NCI-H2081 treated with DMSO at 0.1 percent for 48 hours (cell line): ENCODE results near the gene MBNL2.

Experiments
- DNase-seq: peaks from one replicate; lab custom pipeline; 2025; lab: John Stamatoyannopoulos, UW

Gene MBNL2

DNA sequence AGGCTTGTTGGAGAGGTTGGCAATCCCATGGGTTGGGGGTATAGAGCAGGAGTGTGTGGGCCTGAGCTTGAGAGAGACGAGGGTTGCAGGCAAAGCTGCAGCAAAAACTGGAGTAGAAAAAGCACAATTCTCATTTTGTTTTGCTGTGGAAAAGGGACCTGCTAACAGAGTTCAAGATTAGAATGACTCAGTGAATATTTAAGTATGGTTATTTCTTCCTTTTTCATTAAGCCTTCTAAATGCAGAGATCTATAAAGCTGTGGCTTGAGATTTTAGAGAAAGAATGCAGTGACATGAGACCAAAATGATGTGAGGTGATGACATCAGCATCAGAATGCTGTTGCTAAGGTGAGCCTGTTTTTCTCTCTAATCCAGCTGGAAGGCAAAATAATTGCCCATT, 10.8 kb upstream of the MBNL2 start:
- no peak for DNase-seq

DNA sequence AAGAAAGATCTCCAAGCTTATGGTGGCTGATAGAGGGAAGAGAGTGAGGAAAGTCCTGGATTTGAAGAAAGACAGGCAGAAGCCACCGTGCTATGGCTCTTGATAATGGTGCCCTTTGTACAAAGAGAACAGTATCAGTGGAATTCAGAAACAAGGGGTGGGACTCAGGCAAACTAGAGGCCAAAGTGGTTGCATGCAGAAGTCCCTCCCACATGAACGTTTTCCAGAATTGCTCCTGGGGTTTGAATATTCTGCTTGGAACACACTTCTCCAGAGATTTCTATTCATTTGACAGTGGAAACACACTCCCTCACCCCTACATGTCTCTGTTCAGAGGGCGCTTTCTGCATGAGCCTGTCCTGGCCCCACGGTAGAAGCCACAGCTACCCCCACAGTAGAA, 10.1 kb upstream of the MBNL2 start:
- no peak for DNase-seq

DNA sequence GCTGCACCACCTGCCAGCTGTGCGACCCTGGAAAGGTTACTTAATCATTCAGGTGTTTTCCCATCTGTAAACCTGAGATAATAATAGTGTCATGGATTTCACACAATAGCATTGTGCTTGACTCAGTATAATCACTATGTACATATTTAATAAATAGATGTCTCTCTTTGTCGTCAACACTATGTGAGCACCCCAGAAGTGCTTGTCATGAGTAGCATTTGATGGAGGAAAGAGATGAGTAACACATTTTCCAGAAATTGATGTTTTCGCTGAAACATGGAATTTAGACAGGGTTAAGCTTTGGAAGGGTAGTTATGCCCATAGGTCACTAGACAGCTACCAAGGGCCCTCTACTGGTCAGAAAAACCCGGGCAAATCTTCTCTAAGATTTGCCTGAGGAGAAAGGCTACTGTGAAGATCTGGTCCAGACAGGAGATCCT, 9.5 kb upstream of the MBNL2 start:
- no peak for DNase-seq

- DNase-seq, result no peak
Observed at GRCh38 chr13:97214921-97215320, 7.2 kb upstream of the MBNL2 start.

DNA sequence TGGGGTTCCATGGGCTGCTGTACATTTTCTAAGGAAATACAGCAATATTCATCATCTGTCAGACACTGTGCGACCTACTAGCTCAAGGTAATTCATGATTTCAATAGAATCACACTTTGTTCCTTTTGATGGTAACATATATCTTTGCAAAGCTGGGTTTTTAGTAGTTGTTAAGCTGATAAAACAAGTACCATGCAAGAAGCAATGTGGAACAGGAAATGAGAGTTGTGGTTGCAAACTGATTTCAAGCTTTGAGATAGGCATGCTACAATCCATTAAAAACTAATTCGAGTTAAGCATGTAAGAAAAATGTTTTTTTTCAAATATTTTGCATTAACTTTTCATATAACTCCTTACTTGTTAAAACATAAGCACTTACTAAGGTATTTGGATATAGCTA, 6.8 kb upstream of the MBNL2 start:
- no peak for DNase-seq

DNA sequence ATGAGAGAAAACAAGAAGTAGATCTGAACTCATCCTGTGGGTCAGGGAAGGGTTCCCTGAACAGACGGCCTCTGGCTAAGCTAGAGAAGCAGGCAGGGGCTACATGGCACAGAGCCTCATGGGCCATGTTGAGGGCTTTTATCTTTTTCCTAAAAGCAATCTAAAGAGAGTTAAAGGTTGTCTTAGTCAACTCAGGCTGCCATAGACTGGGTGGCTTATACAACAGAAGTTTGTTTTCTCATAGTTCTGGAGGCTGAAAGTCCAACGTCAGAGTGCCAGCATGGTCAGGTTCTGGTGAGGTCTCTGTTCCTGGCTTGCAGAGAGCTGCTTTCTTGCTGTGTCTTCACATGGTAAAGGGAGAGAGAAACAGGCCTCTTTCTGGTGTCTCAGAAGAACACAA, 2.9 kb upstream of the MBNL2 start:
- DNase-seq, result no peak

- DNase-seq, result no peak
Observed at GRCh38 chr13:97220151-97220900, 1.8 kb upstream of the MBNL2 start.

DNA sequence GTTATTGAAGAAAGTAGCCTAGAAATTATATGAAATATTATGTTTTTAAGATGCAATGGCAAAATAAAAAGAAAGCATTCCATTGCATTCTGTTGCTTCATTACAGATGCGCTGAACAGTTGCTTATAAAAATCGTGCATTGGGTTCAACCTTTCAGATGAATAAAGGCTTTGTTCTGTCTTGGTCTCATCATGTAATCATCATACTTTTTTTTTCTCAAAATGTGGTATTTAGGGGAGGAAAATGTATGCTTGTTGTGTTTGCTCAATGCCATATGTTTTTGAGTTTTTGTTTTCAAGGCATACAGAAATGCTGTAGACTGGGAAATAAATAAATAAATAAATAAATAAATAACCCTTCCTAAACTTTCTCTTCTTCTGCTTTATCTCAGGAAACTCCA, 1.1 kb upstream of the MBNL2 start:
- DNase-seq, result no peak

DNA sequence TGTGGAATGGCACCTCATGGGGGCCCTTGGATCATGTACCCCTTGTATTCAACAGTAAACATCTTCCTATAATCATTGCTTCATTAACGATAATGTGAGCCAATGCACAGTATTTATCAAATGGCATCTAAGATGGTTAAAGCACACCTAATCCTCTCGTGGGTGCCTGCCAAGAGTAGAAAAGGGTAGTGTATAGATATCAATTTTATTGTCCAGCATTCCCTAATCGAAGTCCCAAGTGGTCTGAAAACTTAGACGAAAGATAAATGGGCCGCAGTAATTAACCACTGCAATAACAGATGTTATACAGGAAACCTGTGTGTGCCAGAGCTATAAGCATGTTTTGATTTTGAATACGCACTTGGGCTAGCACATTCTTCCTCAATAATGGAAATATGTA, 667 bp upstream of the MBNL2 start:
- DNase-seq, result no peak

- DNase-seq, result no peak
Observed at GRCh38 chr13:97223037-97223710, 1.0 kb downstream of the MBNL2 start.

DNA sequence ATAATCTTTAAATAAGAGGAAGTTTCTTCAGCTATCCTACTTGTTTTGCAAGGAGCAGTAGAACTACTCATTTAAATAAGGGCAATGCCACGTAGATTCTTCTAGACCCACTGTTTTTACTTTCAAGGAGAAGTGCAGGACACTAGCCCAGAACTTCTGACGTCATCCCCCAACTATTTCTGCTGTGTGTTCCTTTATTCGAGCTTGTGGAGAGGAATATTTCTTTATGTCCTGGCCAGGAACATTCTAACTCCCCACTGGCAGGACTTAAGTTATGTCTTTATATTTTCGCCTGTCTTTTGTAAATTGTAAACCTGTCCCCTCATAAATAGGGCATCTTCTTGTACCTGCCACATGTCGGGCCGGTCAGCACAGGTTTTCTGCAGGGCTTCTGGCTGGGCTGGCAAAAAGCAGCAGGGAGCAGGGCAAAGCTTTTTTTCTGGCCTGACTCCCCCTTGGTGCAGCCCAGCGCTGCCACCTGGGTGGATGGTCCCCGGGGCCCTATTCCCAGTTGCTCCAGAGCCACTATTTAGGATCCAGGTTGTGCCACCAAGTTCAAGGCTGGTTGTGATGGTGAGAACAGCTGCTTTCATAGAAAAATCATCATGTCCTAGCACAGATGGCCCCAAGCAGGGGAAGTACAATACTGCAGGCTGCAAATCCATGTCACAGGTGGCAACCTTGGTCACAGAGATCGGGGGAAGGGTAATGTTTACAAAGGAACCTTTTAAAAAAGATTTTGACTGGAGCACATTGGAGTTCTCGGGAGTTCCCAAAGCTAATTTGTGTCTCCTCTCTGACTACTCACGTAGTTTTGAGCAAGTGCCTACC, 1.8 kb downstream of the MBNL2 start:
- DNase-seq, result peak; percentile 10

- peak; percentile 52 for DNase-seq
Observed at GRCh38 chr13:97224544-97225300, 2.6 kb downstream of the MBNL2 start.

DNA sequence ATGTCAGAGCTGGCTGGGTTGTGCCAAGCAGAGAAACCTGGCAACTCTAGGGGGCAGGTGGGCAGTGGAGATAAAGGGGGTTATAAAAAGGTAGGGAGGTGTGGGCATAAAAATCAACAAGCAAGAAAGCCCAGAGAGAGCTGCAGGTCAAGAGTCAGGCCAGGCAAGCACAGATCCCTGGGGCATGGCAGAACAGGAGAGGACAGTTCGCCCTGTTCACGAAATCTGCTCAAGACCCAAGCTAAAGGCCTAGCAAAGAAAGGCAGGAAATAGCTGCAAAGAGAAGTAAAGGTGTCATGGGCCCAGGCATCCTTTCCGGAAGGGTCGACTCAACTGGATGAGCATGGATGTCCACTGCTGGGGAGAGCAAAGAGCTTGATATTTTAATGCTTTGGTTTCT, 3.4 kb downstream of the MBNL2 start:
- no peak for DNase-seq

GRCh38 chr13:97226013-97226412, 3.9 kb downstream of the MBNL2 start:
- DNase-seq, result no peak

DNA sequence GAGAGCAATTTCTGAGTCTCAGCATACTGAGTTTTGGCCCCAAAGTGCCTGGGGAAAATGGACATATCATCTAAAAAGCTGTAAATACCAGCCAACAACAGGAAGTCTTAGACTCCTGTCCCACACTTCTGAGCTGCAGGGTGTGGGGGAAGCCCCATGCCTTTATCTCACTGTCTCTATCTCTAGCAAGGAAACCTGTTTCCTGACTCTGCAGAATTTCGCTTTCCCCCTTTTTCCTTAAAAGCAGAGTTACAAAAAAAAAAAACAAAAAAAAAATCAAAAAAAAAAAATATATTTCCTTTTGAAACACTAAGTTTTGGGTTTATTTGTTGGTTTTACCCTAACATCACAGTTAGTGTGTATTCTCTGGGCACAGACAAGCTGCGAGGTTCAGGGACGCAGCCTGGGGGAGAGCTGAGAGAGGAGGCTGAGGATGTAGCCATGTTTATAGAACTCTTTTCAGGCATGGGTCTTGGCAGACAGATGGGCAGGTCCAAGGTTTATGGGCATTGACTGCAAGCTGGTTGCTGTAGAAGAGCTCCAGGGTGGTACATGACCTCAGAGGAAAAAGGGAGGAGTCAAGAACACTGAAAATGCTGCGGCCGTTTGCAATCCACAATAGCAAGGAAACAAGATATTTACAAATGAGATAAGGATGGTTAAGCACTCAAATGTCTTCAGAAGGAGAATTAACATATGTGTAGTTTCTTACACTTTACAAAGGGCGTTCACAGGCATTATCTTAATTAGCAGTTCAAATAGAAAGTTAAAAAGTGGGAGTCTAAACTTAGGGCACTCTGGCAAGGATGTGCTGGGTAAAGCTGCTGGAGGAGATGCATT, 4.9 kb downstream of the MBNL2 start:
- no peak for DNase-seq

DNA sequence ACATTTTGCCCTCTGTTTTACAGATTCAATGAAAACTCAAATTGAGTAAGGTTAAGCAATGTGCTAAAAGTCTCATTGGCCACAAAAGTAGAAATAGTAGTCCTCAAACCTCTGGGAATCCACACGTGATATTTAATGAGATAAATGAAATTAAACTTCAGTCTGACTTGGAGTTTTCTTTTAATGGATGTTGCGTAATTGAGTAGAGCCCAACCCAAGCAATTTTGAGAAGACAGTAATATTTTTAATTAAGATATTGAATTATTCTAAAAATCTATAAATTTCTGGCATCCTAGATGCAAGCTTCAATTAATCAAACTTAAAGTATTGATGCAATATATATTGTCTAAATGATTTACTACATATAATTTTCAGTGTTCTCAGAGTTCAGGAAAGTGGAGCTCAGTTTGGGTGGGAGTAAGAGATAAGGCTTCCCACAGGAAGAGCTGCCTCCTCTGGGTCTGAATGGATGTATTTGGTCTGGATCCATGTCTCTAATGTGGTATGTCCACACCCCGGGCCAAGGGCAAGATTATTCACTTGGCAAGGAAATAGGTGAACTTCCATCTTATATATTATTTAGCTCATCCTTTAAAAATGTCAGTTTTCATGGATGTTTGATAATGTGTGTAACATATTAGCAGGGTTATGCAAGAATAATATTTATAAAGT, 6.9 kb downstream of the MBNL2 start:
- DNase-seq, result no peak

- DNase-seq, result no peak
Observed at GRCh38 chr13:97229699-97230098, 7.6 kb downstream of the MBNL2 start.

- no peak for DNase-seq
Observed at GRCh38 chr13:97231118-97231828, 9.1 kb downstream of the MBNL2 start.

DNA sequence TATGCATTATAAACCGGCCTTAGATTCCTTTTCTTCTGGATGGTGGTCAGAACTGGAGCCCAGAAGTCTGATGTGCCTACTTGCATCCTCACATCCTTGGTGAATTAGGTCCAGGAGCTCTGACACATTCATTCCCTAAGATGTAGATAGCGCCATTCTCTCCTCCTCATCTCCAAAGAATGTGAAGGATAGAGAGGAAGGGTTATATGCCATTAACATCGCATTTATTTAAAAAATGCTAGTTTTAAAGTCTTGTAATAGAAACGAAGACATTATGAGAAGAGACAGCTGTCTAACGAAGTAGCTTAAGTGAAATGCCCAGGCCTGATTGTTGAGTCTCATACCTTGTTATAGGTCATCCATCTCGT, 9.7 kb downstream of the MBNL2 start:
- DNase-seq, result no peak

- DNase-seq, result no peak
Observed at GRCh38 chr13:97233499-97233898, 11.4 kb downstream of the MBNL2 start.
